Measurements from ENCODE around the gene GALK2.

Gene GALK2

GRCh38 chr15:49361370-49361769 lies 191.3 kb downstream of the GALK2 start:
- no peak overlapping the region for H3K4me3 ChIP-seq (ENCODE audit: low read depth, low read length)
- no peak for DNase-seq (ENCODE audit: low read depth)
- TF ChIP-seq, protein P1, sequence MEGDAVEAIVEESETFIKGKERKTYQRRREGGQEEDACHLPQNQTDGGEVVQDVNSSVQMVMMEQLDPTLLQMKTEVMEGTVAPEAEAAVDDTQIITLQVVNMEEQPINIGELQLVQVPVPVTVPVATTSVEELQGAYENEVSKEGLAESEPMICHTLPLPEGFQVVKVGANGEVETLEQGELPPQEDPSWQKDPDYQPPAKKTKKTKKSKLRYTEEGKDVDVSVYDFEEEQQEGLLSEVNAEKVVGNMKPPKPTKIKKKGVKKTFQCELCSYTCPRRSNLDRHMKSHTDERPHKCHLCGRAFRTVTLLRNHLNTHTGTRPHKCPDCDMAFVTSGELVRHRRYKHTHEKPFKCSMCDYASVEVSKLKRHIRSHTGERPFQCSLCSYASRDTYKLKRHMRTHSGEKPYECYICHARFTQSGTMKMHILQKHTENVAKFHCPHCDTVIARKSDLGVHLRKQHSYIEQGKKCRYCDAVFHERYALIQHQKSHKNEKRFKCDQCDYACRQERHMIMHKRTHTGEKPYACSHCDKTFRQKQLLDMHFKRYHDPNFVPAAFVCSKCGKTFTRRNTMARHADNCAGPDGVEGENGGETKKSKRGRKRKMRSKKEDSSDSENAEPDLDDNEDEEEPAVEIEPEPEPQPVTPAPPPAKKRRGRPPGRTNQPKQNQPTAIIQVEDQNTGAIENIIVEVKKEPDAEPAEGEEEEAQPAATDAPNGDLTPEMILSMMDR (IDR thresholded peaks at IDR 0.05; ENCODE audit: low read depth, low read length, missing control alignments): no peak

- TF ChIP-seq, protein P1 (IDR thresholded peaks at IDR 0.05; ENCODE audit: low read depth, low read length, missing control alignments): no peak
- no peak for DNase-seq (ENCODE audit: low read depth)
- H3K4me3 ChIP-seq (ENCODE audit: low read depth, low read length): no peak overlapping the region
These were observed 196.4 kb downstream of the GALK2 start for GRCh38 chr15:49366496-49366895.

DNA sequence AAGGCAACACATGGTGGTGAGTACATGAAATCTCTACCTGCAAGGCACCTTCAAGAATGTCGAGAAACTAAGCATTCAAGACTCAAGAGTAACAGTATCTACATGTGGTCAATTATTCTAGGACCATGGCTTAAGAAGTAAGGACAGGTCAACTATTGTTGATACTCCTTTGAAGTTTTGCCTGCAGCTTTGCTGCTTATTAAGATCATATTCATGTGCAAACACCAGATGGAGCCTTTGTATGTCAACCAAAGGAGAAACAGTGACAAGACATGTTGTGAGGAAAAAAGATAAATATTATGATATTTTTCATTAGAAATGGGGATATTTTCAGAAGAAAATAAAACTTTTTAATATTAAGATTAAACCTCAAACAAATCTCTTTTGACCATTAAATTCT lies 200.7 kb downstream of the GALK2 start:
- TF ChIP-seq, protein P1 (IDR thresholded peaks at IDR 0.05; ENCODE audit: low read depth, low read length, missing control alignments): no peak
- no peak overlapping the region for H3K4me3 ChIP-seq (ENCODE audit: low read depth, low read length)
- DNase-seq (ENCODE audit: low read depth): no peak

DNA sequence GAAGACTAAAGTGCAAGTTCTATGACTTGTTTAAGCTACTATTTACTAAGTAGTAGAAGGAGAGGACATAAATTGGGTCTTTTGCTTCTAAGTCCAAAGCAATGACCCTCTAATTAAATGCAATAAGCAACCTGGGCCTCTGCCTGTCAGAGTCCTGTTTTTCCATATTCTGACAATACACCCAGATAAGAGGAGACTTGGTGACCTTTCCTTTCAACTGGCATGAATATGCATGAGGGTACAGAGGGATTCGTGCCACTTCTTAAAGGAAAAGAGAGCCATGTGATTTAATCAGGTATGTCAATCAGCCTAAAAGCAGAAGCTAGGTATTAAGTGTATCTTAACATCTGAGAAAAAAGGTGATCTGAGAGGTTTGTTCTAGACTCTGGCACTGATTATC lies 202.3 kb downstream of the GALK2 start:
- H3K4me3 ChIP-seq (ENCODE audit: low read depth, low read length): no peak overlapping the region
- TF ChIP-seq, protein P1 (IDR thresholded peaks at IDR 0.05; ENCODE audit: low read depth, low read length, missing control alignments): no peak
- DNase-seq (ENCODE audit: low read depth): no peak

- no peak overlapping the region for H3K4me3 ChIP-seq (ENCODE audit: low read depth, low read length)
- TF ChIP-seq, protein P1 (IDR thresholded peaks at IDR 0.05; ENCODE audit: low read depth, low read length, missing control alignments): no peak
- no peak for DNase-seq (ENCODE audit: low read depth)
These were observed 209.9 kb downstream of the GALK2 start for GRCh38 chr15:49379996-49380395.

DNA sequence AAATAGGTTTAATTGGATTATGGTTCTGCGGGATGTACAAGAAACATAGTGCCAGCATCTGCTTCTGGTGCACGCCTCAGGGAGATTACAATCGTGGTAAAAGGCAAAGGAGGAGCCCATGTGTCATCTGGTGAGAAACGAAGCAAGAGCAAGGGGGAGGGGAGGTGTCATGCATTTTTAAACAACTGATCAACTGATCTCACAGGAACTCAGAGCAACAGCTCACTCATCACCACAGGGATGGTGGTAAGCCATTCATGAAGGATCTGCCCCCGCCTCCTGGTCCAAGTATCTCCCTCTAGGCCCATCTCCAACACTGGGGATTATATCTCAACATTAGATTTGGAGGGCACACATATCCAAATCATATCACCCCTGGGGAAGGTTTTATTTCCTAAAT lies 210.9 kb downstream of the GALK2 start:
- TF ChIP-seq, protein P1 (IDR thresholded peaks at IDR 0.05; ENCODE audit: low read depth, low read length, missing control alignments): no peak
- no peak for DNase-seq (ENCODE audit: low read depth)
- no peak overlapping the region for H3K4me3 ChIP-seq (ENCODE audit: low read depth, low read length)

Data from GM12864 (cell line).